Measurements from ENCODE around the gene ZNF423. TPM values are rescaled to one million over a fixed set of nuclear protein-coding genes. Genes with fewer than 3 reads are reported as not detected.

The ZNF423 gene
- total RNA-seq, 1 donor from 2014 or later: 10.6 TPM

DNA sequence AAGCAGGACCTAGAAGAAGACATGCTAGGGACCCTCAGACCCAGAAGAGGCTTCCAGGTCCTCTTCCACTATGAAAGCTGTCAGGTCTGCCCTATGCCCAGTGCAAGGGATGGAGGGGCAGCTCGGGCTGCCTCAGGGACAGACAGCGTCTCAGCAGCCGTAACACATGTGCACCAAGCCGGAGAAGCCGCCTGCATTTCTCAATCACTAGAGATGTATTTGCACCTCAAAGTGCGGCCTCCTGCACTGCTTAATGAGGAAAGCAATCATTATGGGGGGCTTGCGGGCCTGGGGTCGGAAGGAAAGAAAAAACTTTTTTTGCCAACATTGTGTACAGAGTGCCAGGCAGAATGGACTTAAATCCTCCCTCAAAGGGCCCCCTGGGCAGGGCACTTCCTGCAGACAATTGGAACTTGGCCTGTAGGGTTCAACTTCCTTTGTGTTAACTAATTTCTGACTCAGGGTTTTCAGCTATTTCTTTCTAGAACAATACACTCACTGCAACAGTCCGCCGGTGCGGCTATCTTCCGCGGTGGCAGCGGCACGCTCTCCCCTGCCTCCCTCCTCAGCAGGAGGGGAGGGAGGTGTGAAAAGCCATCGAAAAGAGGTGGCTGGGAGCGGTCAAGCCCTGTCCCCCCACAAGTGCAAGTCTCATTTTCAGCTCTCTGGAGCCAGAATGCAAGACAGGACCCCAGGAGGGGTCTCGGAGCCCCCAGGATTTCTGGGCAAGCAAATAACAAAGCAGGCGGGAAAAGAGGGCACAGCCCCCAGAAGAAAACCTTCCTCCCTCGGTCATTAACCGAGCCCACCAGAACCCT, 101.2 kb downstream of the ZNF423 start:
- DNase-seq (ENCODE audit: low read depth): peak; percentile 55
- Histone ChIP-seq H3K4me1 (ENCODE audit: insufficient read depth, low read length) (peaks cover 42% of the 10 kb centered on the region), H3K9ac (ENCODE audit: low read length) (peak overlapping the region; percentile 77), H3K4me2 (ENCODE audit: low read length) (peak overlapping the region; percentile 92), H3K27ac (ENCODE audit: low read depth, low read length) (peak overlapping the region; percentile 57), H2AFZ (ENCODE audit: low read depth, low read length) (peak overlapping the region; percentile 82), H3K27me3 (ENCODE audit: insufficient read depth, low read length) (no peaks in the 10 kb centered on the region), H3K9me3 (ENCODE audit: insufficient read depth, low read depth, low read length) (no peaks in the 10 kb centered on the region), H4K20me1 (ENCODE audit: insufficient read depth, low read length) (no peaks in the 10 kb centered on the region), H3K36me3 (ENCODE audit: insufficient read depth, low read length) (no peaks in the 10 kb centered on the region), H3K4me3 (ENCODE audit: insufficient read depth, low read depth, low read length) (peak overlapping the region; percentile 59), H3K79me2 (ENCODE audit: insufficient read depth, low read length) (no peaks in the 10 kb centered on the region)
- H3K27me3 Mint-ChIP-seq (ENCODE audit: low read depth, unreplicated experiment): no peaks in the 10 kb centered on the region
- H3K4me3 Mint-ChIP-seq (ENCODE audit: unreplicated experiment): peak overlapping the region; percentile 78
- H3K4me1 Mint-ChIP-seq (ENCODE audit: low read depth, unreplicated experiment): peaks cover 42% of the 10 kb centered on the region
- peak overlapping the region; percentile 88 for H3K27ac Mint-ChIP-seq (ENCODE audit: unreplicated experiment)
- H3K9me3 Mint-ChIP-seq (ENCODE audit: unreplicated experiment): no peaks in the 10 kb centered on the region
- no peak for FAIRE-seq
- no peaks in the 10 kb centered on the region for H3K36me3 Mint-ChIP-seq (ENCODE audit: low read depth, unreplicated experiment)
- TF ChIP-seq, protein P1, sequence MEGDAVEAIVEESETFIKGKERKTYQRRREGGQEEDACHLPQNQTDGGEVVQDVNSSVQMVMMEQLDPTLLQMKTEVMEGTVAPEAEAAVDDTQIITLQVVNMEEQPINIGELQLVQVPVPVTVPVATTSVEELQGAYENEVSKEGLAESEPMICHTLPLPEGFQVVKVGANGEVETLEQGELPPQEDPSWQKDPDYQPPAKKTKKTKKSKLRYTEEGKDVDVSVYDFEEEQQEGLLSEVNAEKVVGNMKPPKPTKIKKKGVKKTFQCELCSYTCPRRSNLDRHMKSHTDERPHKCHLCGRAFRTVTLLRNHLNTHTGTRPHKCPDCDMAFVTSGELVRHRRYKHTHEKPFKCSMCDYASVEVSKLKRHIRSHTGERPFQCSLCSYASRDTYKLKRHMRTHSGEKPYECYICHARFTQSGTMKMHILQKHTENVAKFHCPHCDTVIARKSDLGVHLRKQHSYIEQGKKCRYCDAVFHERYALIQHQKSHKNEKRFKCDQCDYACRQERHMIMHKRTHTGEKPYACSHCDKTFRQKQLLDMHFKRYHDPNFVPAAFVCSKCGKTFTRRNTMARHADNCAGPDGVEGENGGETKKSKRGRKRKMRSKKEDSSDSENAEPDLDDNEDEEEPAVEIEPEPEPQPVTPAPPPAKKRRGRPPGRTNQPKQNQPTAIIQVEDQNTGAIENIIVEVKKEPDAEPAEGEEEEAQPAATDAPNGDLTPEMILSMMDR (IDR thresholded peaks at IDR 0.05; ENCODE audit: insufficient read depth, low read depth, low read length): no peak
- TF ChIP-seq EZH2 (IDR thresholded peaks at IDR 0.05; ENCODE audit: insufficient read depth, low read length): no peak

DNA sequence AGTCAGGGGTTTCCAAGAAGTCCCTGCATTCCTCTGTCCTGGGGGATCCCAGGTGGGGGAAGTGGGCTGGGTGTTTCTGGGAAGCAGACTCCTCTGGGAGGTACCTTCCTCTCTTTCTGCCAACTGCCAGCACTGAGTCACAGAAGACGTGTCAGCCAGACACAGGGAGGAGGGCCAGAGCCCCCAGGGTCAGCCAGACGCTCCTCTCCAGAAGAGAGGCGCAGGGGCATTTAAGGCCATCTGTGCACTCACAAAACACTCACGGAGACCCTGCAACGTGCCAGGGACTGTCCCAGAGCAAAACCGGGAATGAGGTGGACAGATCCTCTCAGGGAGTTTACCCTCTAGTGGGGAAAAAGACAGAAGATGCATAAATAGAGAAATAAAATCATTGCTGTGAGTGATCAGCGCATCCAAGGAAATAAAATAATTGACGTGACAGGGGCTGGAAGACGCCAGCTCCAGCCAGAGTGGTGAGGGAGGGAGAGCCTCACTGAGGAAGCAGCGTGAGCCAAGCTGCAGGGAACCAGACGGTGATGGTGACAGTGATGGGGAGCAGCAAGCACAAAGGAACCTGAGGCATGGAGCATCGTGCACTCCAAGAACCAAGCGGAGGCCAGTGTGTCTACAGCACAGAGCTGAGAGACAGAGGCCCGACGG, 105.4 kb downstream of the ZNF423 start:
- no peak overlapping the region for H3K27ac ChIP-seq (ENCODE audit: low read depth, low read length)
- H3K4me2 ChIP-seq (ENCODE audit: low read length): peak overlapping the region; percentile 16
- DNase-seq (ENCODE audit: low read depth): peak; percentile 37
- Mint-ChIP-seq H3K36me3 (ENCODE audit: low read depth, unreplicated experiment) (no peaks in the 10 kb centered on the region), H3K9me3 (ENCODE audit: unreplicated experiment) (no peaks in the 10 kb centered on the region), H3K27me3 (ENCODE audit: low read depth, unreplicated experiment) (peaks cover 3% of the 10 kb centered on the region), H3K4me1 (ENCODE audit: low read depth, unreplicated experiment) (peaks cover 28% of the 10 kb centered on the region), H3K27ac (ENCODE audit: unreplicated experiment) (peak overlapping the region; percentile 60), H3K4me3 (ENCODE audit: unreplicated experiment) (peak overlapping the region; percentile 36)
- TF ChIP-seq EZH2 (IDR thresholded peaks at IDR 0.05; ENCODE audit: insufficient read depth, low read length): no peak
- TF ChIP-seq, protein P1 (IDR thresholded peaks at IDR 0.05; ENCODE audit: insufficient read depth, low read depth, low read length): no peak
- H3K9me3 ChIP-seq (ENCODE audit: insufficient read depth, low read depth, low read length): no peaks in the 10 kb centered on the region
- H3K4me1 ChIP-seq (ENCODE audit: insufficient read depth, low read length): peaks cover 27% of the 10 kb centered on the region
- no peaks in the 10 kb centered on the region for H3K27me3 ChIP-seq (ENCODE audit: insufficient read depth, low read length)
- no peaks in the 10 kb centered on the region for H3K79me2 ChIP-seq (ENCODE audit: insufficient read depth, low read length)
- H3K36me3 ChIP-seq (ENCODE audit: insufficient read depth, low read length): no peaks in the 10 kb centered on the region
- no peak overlapping the region for H3K9ac ChIP-seq (ENCODE audit: low read length)
- no peak overlapping the region for H3K4me3 ChIP-seq (ENCODE audit: insufficient read depth, low read depth, low read length)
- no peak overlapping the region for H2AFZ ChIP-seq (ENCODE audit: low read depth, low read length)
- FAIRE-seq: no peak
- no peaks in the 10 kb centered on the region for H4K20me1 ChIP-seq (ENCODE audit: insufficient read depth, low read length)

All from astrocyte (in vitro differentiated cells and primary cell).